ENCODE measurements around the gene MATR3. TPM values are rescaled to one million over a fixed set of nuclear protein-coding genes. Genes with fewer than 3 reads are reported as not detected.
"Not testable (repeated sequence)": the region's sequence is repeated elsewhere in the genome, so short reads cannot be mapped to it uniquely, and the experiment has no call there.

The MATR3 gene
- total RNA-seq, 1 experiment from 2014 or later: 368 TPM

DNA sequence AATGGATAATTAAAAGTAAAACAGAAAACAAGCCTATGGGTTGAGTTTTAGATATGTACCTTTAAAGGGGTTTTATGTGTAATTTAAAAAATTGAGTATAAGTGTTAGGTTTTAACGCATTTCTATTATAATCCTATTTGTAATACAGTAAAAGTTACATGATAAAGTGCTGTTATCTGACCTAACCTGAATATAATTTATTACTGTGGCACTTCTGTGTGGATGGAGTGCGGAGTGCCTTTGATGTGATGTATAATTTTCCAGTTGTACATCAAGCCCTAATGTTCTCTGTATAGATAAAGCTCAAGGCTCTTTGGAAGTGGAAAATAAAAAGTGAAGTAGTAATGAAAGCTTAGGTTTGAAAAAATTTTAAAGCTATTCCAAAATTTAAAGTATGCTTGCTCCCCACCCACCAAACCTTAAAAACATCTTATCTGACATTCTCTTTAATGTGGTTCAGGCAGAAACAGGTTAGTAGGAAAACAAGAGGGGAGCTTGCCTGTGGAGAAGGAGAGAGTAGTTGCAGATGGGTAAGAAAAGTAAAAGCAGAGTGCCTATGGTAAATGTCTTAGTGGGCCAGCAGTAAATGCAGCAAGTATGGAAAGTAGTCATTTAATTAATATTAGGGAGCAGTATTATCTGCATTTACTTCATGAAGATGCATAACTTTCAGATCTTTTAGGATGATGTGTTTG lies 4.0 kb downstream of the MATR3 start:
- DNase-seq (ENCODE audit: low spot score): no peak

DNA sequence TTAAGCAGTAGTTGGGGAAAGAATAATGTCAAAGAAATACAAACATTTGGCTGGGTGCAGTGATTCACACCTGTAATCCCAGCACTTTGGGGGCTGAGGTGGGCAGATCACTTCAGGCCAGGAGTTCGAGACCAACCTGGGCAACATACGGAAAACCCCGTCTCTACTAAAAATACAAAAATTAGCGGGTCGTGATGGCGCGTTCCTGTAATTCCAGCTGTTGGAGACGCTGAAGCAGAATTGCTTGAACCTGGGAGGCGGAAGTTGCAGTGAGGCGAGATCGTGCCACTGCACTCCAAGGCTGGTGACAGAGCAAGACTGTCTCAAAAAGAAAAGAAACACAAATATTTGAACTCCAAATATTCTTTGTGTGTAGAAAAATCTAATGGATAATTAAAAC lies 4.7 kb downstream of the MATR3 start:
- no peak for DNase-seq (ENCODE audit: low spot score)

DNA sequence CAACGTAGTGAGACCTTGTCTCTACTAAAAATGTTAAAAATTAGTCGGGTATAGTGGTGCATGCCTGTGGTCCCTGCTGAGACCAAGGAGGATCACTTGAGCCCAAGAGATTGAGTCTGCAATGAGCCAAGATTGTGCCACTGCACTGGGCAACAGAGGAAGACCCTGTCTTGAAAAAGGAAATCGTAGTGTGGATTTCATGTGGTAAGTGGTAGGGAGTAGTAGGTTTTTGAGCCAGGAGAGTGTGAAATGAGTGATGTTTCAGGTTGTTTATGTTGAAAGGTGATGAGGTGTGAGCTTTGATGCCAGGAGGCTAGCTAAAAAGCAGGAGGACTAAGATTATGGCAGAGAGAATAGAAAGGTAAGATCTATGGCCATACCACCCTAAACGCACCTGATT lies 5.9 kb downstream of the MATR3 start:
- no peak for DNase-seq (ENCODE audit: low spot score)

DNA sequence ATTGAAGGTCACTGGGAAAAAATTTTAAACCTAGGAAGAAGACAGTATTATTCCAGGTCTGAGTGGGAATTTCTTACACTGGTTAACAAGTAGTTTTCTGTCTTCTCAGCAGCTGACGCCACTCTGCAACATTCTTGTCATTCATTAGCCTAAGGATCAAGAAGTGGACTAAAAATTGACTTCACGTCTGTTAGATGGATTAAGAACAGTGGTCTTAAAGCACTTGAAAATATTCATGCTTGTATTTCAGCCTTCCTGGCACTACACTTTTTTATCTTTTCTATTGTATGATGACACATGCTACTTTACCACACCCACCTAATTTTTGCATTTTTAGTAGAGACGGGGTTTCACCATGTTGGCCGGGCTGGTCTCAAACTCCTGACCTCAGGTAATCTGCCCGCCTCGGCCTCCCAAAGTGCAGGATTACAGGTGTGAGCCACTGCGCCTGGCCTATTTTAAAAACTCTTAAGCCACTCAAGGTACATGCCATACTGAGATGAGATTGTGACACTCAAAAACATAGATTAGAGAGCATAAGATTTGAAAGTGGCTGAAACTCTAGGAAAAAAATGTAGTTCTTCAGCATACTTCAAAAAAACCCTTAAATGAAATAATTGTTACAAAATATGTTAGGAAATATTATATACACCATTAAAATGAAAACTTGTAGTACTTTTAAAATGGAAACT lies 8.4 kb downstream of the MATR3 start:
- no peak for DNase-seq (ENCODE audit: low spot score)

DNA sequence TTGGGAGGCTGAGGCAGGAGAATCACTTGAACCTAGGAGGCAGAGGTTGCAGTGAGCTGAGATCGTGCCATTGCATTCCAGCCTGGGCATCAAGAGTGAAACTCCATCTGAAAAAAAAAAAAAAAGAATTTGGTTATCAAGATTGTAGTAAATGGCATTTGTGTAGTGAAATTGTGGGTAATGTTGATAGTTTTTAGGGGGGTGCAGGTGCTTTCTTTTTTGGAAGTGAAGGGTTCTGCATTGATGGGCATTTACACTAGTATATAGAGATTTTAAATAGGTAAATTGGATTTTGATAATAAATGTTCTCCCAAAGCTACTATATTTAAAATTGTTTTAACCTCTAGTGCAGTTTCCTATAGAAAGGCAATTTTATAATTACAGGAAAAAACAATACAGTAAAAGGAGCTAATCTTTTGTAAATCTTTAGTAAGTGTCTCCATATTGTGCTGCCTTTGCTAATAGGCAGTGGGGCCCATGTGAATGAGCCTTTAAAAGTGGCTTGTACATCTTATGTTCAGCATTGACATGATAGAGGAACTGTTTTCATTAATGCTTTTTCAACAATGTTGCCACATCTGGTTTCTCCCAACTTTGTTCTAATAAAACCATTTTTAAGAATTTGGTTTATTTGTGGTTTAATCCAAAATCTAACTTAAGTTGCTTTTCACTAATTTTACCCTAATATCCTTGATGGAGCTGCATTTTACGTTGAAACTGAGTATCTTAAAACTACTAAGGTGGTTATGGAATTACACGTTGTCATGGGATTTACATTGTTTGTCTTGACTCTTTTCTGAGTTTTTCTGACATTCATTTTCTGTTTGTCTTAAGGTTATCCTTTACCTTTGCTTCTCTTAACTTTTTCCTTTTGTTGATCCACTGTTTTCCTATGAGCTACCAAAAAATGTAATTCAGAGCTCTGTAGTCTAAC lies 11.1 kb downstream of the MATR3 start:
- no peak for DNase-seq (ENCODE audit: low spot score)

DNA sequence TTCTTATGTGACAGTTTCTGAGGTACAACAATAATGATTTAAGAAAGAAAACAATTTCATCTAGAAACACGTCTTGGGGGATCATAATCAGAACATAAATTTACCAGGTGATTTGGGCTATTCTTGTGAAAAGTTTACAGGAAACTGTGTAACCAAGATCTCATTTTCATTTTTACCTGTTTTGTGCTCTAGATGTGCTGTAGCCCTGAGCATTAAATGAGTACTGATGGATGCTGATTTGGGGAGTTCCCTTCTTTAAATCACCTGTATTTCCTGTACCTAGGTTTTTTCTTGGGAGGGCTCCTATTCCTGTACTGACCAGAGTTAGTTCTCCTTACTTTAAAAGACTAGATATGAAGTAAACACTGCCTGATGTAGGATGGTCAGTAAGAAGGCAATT lies 12.7 kb downstream of the MATR3 start:
- no peak for DNase-seq (ENCODE audit: low spot score)

DNA sequence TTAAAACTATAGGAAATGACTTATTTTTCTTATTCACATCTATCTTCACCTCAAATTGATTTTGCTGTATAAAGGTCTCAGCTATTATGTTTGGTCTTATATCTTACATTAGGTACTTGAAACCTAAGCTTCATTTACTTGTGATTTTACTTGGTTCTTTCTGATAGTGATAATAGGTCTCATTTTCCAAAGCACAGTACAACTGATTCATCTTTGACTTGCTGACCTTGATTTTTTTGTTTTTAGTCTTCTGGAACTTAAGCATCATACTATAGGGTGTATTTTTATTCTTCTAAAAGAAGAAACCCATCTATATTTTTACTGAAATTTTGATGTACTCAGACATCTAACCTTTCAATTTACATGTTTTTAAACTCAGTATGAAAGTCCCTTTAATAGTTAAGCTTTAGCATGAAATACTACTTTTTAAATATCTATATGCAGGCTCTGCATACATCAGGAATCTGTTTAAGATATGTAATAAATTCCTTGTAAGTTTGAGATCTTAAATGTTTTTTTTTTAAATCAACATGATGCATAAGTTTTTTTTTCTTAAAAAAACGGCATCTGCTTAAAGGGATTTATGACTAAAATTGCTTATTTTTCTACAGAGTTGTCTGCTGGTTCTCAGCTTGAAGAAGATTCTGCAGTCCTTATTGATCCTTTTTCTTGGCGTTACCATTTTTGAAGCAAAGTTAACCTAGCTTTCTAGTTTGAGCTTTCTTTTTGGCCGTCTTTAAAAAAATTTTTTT lies 13.3 kb downstream of the MATR3 start:
- DNase-seq (ENCODE audit: low spot score): no peak

DNA sequence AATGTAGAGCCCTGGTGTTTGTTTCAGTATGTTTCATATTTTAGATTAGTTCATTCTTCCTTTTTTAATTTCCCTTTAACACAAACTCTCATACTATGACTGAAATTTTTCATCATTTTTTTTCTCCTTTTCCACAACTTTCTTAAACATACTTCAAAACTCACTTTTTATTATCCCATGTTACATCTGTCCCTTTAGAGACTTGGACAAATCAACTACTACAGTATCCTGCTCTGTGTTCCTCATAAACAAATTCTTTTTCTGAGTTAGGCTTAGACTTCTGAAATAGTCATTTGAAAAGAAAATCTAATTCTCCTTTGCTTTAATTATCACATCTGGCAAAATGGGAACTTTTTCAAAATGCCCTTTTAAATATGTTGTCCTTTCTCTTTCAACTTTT lies 15.3 kb downstream of the MATR3 start:
- DNase-seq (ENCODE audit: low spot score): no peak

DNA sequence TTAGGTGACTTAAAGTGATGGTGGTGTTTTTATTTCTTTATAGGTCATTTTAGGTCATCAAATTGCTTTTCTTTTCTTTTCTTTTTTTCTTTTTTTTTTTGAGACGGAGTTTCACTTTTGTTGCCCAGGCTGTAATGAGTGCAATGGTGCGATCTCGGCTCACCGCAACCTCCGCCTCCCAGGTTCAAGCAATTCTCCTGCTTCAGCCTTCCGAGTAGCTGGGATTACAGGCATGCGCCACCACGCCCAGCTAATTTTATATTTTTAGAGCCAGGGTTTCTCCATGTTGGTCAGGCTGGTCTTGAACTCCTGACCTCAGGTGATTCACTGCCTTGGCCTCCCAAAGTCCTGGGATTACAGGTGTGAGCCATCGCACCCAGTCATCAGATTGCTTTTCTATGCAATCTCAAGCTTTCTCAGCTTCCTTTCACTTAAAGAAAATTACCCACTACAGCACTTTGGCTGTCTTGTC lies 17.2 kb downstream of the MATR3 start:
- peak; percentile 53 for DNase-seq (ENCODE audit: low spot score)

DNA sequence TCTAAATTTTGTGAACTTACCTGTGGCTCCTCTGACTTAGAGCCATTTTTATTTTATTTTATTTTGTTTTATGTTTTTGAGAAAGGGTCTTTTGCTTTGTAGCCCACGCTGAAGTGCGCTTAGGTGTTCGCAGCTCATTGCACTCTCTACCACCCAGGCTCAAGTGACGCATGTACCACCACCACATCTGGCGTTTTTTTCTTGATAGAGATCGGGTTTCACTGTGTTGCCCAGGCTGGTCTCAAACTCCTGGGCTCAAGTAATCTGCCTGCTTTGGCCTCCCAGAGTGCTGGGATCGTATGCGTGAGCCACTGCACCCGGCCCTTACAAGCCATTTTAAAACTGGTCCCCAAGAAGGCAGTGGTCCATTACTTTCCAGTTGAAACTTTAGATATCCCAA lies 18.5 kb downstream of the MATR3 start:
- no peak for DNase-seq (ENCODE audit: low spot score)

DNA sequence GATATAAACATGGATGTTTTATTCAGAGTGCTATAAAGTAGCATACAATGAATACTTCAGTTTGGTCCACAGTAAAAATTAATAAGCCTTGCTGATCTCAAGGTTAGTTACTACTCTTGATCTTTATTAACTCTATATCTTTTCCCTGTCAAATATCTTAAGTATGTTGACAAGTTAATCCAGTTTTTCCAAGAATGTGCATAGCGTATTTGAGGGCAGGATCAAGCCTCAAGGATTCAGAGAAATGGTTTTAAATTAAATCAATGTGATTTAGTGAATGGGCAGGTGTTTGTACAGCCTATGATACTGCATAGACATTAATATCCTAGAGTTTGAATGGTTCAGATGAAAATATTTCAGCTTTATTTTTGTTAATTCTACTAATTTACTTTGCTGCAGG lies 20.7 kb downstream of the MATR3 start:
- DNase-seq (ENCODE audit: low spot score): no peak

DNA sequence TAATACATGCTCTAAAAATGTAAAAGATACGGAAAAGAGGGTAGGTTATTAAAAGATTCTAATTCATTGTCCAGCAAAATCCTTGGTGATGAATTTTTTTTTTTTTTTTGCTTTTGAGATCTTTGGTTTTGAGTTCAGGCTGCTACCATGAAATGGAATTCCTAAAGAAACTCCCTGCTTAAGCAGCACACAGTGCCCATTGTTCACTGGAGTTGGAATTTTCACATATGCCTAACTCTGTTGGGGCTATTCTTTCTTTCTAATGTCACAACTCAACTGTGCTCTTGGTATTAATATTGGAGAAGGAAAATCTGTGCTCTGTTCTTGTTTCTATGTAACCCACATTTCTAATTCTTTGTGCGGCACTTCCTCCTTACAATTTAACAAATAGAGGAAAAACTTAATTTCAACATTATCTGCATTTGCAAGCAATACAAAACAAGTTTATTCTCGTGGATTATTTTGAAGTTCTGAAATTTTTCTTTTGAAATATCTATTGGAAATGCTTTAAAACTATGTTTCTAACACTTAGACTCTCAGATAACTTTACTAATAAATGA lies 21.6 kb downstream of the MATR3 start:
- DNase-seq (ENCODE audit: low spot score): no peak

DNA sequence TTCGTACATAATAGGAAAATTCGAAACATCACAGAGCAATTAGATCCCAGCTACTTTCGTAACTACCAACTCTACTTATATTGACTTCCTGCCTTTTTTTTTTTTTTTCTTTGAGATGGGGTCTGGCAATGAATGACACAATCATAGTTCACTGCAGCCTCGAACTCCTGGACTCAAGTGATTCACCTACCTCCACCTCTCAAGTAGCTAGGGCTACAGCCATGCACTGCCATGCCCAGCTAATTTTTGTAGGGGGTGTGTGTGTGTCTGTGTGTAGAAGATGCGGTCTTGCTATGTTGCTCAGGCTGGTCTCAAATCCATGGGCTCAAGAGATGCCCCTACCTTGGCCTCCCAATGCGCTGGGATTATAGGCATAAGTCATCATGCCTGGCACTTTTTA lies 42.3 kb downstream of the MATR3 start:
- no peak for DNase-seq (ENCODE audit: low spot score)

DNA sequence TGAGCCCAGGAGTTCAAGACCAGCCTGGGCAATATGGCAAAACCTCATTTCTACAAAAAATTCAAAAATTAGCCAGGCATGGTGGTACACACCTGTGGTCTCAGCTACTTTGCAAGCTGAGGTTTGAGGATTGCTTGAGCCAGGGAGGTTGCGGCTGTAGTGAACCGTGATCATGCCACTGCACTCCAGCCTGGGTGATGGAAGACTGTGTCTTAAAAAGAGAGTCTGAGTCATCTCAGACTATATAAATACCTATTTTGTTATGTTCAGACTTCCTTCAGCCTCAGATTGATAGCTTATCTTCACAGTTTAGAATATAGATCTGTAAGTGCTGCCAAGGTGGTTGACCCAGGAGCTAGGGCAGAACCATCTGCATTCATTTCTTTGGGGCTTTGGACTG lies 46.5 kb downstream of the MATR3 start:
- no peak for DNase-seq (ENCODE audit: low spot score)

DNA sequence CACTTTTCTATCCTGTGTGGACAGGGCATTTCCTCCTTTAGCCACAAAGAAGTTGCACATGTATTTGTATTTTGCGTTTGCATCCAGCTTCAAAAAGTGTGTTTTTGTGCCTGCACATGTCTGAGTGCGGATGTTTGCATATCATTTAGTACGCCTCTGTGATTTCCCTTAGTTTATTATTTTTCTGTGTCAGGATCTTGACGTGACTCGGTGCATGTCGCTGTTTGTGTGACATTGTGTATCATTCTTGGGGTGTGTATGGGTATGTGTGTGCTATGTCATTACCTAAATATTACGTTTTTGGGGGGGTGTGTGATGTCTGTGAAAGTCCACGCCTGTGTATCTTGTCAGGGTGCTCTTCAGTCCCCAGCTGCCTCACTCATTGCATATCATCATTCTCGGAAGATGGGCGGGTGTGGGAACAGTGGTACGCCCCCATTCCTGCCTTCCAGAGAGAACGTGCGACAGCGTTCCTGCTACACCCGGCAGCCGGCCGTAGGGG lies 47.7 kb downstream of the MATR3 start:
- no peak for DNase-seq (ENCODE audit: low spot score)

DNA sequence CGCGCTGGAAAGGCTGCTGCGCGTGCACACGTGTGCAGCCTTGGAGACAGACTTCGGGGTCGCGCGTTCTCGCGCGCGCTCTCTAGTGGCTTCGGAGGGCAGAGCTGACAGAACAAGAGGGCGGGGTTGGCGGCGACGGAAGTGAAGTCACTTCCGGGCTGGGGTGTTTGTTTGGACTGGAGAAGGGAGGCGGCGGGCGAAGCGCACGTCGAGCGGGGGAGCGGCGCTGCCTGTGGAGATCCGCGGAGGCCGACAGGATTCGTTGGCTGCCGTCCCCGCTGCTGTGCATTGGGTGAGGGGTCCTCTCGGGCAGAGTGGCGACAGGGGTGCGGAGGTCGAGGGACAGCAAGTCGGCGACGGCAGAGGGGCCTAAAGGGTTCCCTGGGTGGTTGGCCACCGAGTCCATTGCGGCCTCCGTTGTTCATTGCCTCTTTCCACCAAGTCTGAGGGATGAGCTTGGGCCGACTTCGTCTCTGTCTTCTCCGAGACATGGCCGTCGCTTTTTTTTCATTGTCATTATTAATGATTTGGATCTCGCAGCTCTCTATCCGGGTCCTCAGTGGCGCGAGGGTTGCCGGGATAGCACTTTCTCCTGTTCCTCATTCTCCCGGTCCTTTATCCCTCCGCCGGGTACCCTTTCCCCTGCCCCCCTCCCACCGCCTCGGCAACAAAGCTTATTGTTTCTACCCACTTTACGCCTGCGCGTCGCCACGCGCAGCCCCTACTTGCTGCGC lies 48.3 kb downstream of the MATR3 start, which contains the start of gene PAIP2:
Gene PAIP2 (plus strand): TSS at position 166 of the 734 bp plus-strand sequence. CDS start 21,931 bp downstream, outside the sequence.
- DNase-seq (ENCODE audit: low spot score): peak; percentile 95

DNA sequence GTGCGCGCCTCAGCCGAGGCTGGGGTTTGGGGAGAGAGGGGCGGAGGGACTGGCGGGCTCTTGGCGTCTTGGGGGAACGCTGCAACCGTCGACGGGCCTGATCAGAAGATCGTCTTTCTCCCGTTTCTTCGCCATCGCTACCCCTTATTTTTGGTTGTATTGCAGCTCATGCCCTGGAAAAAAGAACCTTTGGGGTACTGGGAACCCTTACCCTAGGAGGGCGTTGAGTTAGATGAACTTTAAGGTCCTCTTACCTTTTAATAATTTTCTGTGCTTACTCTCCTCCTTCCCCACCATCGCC lies 48.8 kb downstream of the MATR3 start:
- DNase-seq (ENCODE audit: low spot score): no peak

DNA sequence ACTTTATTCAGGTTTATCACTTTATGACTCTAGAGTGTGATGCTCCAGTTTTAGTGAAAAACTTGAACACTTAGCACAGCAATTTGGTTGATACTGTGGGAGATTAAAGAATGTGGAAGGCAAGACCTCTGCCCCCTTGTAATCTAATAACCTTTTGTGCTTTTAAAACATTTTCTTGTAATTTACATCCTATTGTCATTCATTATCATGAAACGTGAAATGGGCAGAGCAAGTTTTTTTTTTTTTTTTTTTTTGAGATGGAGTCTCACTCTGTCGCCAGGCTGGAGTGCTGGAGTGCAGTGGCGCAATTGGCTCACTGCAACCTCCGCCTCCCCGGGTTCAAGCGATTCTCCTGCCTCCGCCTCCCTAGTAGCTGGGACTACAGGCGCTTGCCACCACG lies 49.9 kb downstream of the MATR3 start:
- DNase-seq (ENCODE audit: low spot score): no peak

DNA sequence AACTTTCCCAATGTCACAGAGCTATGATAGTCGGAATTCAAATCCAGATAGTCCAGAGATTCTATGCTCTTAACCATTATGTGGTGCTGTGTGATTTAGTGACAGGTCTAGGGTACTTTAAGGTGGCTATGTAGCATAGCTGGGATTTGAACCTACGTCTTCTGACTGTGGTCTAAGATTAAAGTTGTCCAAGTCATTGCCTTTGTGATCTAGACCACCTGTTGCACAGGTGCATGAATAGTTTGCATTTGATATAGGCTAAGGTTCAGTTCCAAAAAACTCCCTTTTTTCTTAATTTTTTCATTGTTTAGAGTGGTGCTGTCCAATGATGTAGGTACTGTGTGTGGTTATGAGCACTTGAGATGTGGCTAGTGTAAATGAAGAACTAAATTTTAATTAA lies 50.6 kb downstream of the MATR3 start:
- no peak for DNase-seq (ENCODE audit: low spot score)

DNA sequence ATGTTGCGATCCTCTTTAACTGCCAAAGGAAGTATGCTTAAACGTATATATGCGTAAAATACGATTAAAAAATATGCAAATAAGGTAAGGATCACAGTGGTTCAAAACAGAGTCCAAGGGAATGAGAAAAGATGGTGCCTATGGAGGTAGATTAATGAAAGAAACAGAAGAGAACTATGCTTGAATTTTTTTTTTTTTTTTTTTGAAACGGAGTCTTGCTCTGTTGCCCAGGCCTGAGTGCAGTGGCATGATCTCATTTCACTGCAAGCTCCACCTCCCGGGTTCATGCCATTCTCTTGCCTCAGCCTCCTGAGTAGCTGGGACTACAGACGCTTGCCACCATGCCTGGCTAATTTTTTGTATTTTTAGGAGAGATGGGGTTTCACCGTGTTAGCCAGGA lies 51.9 kb downstream of the MATR3 start:
- not testable (repeated sequence) for DNase-seq (ENCODE audit: low spot score)

DNA sequence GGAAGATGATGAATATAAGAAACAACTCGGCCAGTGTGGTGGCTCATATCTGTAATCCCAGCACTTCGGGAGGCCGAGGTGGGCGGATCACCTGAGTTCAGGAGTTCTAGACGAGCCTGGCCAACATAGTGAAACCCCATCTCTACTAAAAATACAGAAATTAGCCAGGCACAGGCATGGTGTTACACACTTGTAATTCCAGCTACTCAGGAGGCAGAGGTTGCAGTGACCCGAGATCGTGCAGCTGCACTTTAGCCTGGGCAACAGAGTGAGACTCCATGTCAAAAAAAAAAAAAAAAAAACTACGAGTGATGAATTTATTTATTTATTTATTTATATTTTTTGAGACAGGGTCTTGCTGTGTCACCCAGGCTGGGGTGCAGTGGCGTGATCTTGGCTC lies 54.3 kb downstream of the MATR3 start:
- DNase-seq (ENCODE audit: low spot score): not testable (repeated sequence)
